Liver (tissue), 3 donors: Measurements from ENCODE around the gene CASR.

ENCODE experiments used
- ATF3 ChIP-seq: IDR thresholded peaks from 2 replicates; pipeline ENCODE4 v1.6.1; 2016; ENCODE audit warnings: antibody characterized with exemption
- CTCF ChIP-seq: fragments of 150-350 bp; IDR thresholded peaks from 2 replicates; pipeline ENCODE4 v1.5.1; 2017; ENCODE audit warnings: improper control_type of control experiment, low read depth, low read length; ENCODE audit not compliant: missing input control
- FOXA1 ChIP-seq: IDR thresholded peaks from 2 replicates; pipeline ENCODE4 v1.6.1; 2016; ENCODE audit warnings: antibody characterized with exemption
- GABPA ChIP-seq, 2 donors: IDR thresholded peaks in 1 of 2; conservative IDR thresholded peaks in 1 of 2; 2 replicates each; pipeline ENCODE4 v1.6.1; 2016; ENCODE audit warnings: antibody characterized with exemption in 2 of 2, mild to moderate bottlenecking in 1 of 2, moderate library complexity in 1 of 2
- JUND ChIP-seq, 2 donors: IDR thresholded peaks; 2 replicates each; pipeline ENCODE4 v1.6.1; 2016; ENCODE audit warnings: antibody characterized with exemption in 2 of 2
- MAX ChIP-seq: IDR thresholded peaks from 2 replicates; pipeline ENCODE4 v1.6.1; 2016; ENCODE audit warnings: antibody characterized with exemption
- NR2F2 ChIP-seq: IDR thresholded peaks from 2 replicates; pipeline ENCODE4 v1.6.1; 2016; ENCODE audit warnings: antibody characterized with exemption
- RAD21 ChIP-seq, 2 donors: IDR thresholded peaks; 2 replicates each; pipeline ENCODE4 v1.6.1; 2016; ENCODE audit warnings: antibody characterized with exemption in 2 of 2, mild to moderate bottlenecking in 2 of 2
- REST ChIP-seq: IDR thresholded peaks from 2 replicates; pipeline ENCODE4 v1.6.1; 2016; ENCODE audit warnings: antibody characterized with exemption, mild to moderate bottlenecking
- RXRA ChIP-seq, 2 donors: IDR thresholded peaks; 2 replicates each; pipeline ENCODE4 v1.6.1; 2017 to 2018; ENCODE audit warnings: antibody characterized with exemption in 2 of 2, mild to moderate bottlenecking in 1 of 2
- SP1 ChIP-seq: IDR thresholded peaks from 2 replicates; pipeline ENCODE4 v1.6.1; 2018; ENCODE audit warnings: antibody characterized with exemption, mild to moderate bottlenecking
- TAF1 ChIP-seq: conservative IDR thresholded peaks from 2 replicates; pipeline ENCODE4 v1.6.1; 2016; ENCODE audit warnings: antibody characterized with exemption, mild to moderate bottlenecking
- YY1 ChIP-seq: IDR thresholded peaks from 2 replicates; pipeline ENCODE4 v1.6.1; 2016; ENCODE audit warnings: antibody characterized with exemption, mild to moderate bottlenecking
- ZBTB33 ChIP-seq: IDR thresholded peaks from 2 replicates; pipeline ENCODE4 v1.6.1; 2016; ENCODE audit warnings: antibody characterized with exemption
- donor health status: healthy.
- donor health status: healthy.

GRCh38 chr3:122307976-122308375 is 124.5 kb downstream of the CASR start:
- TF ChIP-seq YY1, result no peak
- no peak for TF ChIP-seq CTCF
- no peak for TF ChIP-seq REST
- TF ChIP-seq TAF1, result no peak
- TF ChIP-seq FOXA1, result no peak
- TF ChIP-seq GABPA (IDR thresholded peaks at IDR 0.05 in 1 of 2, conservative IDR thresholded peaks at IDR 0.05 in 1 of 2), result no peak
- TF ChIP-seq RAD21 (IDR thresholded peaks at IDR 0.05), result no peak
- TF ChIP-seq ZBTB33, result no peak
- no peak for TF ChIP-seq RXRA (IDR thresholded peaks at IDR 0.05)
- no peak for TF ChIP-seq ATF3
- TF ChIP-seq MAX, result no peak
- TF ChIP-seq SP1, result no peak
- TF ChIP-seq JUND (IDR thresholded peaks at IDR 0.05), result no peak
- no peak for TF ChIP-seq NR2F2
